IPS DF 4.7 (cell line): ENCODE data around the gene GALR2.

Experiments used
- DNase-seq: peaks from one replicate; pipeline ENCODE4 v3.0.0-alpha.2; 2013; ENCODE audit warnings: low spot score; ENCODE audit errors: extremely low read depth

Gene GALR2

GRCh38 chr17:76094046-76094445 lies 19.5 kb downstream of the GALR2 start:
- DNase-seq = no peak

GRCh38 chr17:76095943-76096342 lies 21.4 kb downstream of the GALR2 start:
- DNase-seq = no peak

- no peak for DNase-seq
Measured at GRCh38 chr17:76097716-76098295, 23.2 kb downstream of the GALR2 start.

- DNase-seq = no peak
Measured at GRCh38 chr17:76102944-76103273, 28.3 kb downstream of the GALR2 start.

GRCh38 chr17:76103274-76104139 lies 28.9 kb downstream of the GALR2 start, which contains the start of gene EXOC7:
Gene EXOC7 (minus strand): TSS chr17:76103787. CDS start chr17:76103692, 95 bp downstream.
- DNase-seq = no peak

GRCh38 chr17:76104140-76104895 lies 29.7 kb downstream of the GALR2 start:
- DNase-seq = no peak

- no peak for DNase-seq
Measured at GRCh38 chr17:76104896-76105231, 30.3 kb downstream of the GALR2 start.

GRCh38 chr17:76106703-76107102 lies 32.1 kb downstream of the GALR2 start:
- DNase-seq = no peak

- no peak for DNase-seq
Measured at GRCh38 chr17:76107509-76107908, 32.9 kb downstream of the GALR2 start.

GRCh38 chr17:76111956-76112355 lies 37.4 kb downstream of the GALR2 start:
- no peak for DNase-seq

GRCh38 chr17:76115138-76115754 lies 40.7 kb downstream of the GALR2 start:
- no peak for DNase-seq

GRCh38 chr17:76119409-76120371 lies 45.1 kb downstream of the GALR2 start:
- no peak for DNase-seq

GRCh38 chr17:76120658-76121008 lies 46.1 kb downstream of the GALR2 start:
- no peak for DNase-seq

GRCh38 chr17:76121932-76122430 lies 47.4 kb downstream of the GALR2 start:
- DNase-seq = no peak

GRCh38 chr17:76122431-76123190 lies 48.0 kb downstream of the GALR2 start:
- DNase-seq = no peak

- DNase-seq = no peak
Measured at GRCh38 chr17:76123191-76123499, 48.6 kb downstream of the GALR2 start.

- DNase-seq = no peak
Measured at GRCh38 chr17:76123749-76124581, 49.4 kb downstream of the GALR2 start.

- no peak for DNase-seq
Measured at GRCh38 chr17:76124582-76125390, 50.2 kb downstream of the GALR2 start.

- DNase-seq = no peak
Measured at GRCh38 chr17:76125391-76125675, 50.8 kb downstream of the GALR2 start.
